SU-DHL-6 (cell line): Measurements from ENCODE around the gene STARD10.

Source experiments
- CTCF ChIP-seq: fragments of 200-600 bp; sonication (generic); IDR thresholded peaks from one replicate; pipeline ENCODE4 v1.5.1; 2017; ENCODE audit warnings: antibody characterized with exemption, mild to moderate bottlenecking, low read length, moderate library complexity; ENCODE audit not compliant: insufficient read depth, poor library complexity, severe bottlenecking
- EZH2phosphoT487 ChIP-seq: fragments of 200-600 bp; sonication (generic), shearing (Covaris generic); conservative IDR thresholded peaks from 2 replicates; pipeline ENCODE4 v1.6.1; 2018; ENCODE audit warnings: mild to moderate bottlenecking, antibody characterized with exemption, low read length, moderate library complexity, mixed read lengths

GRCh38 chr11:72746821-72747220 is 47.0 kb downstream of the STARD10 start:
- no peak for TF ChIP-seq CTCF
- no peak for TF ChIP-seq EZH2phosphoT487
